ENCODE results near the gene BCAT1.
"Not testable (repeated sequence)": the region's sequence is repeated elsewhere in the genome, so short reads cannot be mapped to it uniquely, and the experiment has no call there.

- not testable (repeated sequence) for TF ChIP-seq REST (IDR thresholded peaks at IDR 0.05; ENCODE audit: low read depth); POLR2AphosphoS5 (IDR thresholded peaks at IDR 0.05; ENCODE audit: low read depth, low read length); TCF7L2 (IDR thresholded peaks at IDR 0.05; ENCODE audit: borderline replicate concordance, extremely low read depth, insufficient read depth, insufficient read length); EZH2 (IDR thresholded peaks at IDR 0.05); CEBPB (IDR thresholded peaks at IDR 0.05; ENCODE audit: low read depth); ZNF274 (IDR thresholded peaks at IDR 0.05; ENCODE audit: low read depth, low read length); RAD21 (IDR thresholded peaks at IDR 0.05; ENCODE audit: low read depth); YY1 (IDR thresholded peaks at IDR 0.05; ENCODE audit: extremely low read depth, insufficient replicate concordance, low read depth, low read length); MAX (IDR thresholded peaks at IDR 0.05)
- TF ChIP-seq, protein P1, sequence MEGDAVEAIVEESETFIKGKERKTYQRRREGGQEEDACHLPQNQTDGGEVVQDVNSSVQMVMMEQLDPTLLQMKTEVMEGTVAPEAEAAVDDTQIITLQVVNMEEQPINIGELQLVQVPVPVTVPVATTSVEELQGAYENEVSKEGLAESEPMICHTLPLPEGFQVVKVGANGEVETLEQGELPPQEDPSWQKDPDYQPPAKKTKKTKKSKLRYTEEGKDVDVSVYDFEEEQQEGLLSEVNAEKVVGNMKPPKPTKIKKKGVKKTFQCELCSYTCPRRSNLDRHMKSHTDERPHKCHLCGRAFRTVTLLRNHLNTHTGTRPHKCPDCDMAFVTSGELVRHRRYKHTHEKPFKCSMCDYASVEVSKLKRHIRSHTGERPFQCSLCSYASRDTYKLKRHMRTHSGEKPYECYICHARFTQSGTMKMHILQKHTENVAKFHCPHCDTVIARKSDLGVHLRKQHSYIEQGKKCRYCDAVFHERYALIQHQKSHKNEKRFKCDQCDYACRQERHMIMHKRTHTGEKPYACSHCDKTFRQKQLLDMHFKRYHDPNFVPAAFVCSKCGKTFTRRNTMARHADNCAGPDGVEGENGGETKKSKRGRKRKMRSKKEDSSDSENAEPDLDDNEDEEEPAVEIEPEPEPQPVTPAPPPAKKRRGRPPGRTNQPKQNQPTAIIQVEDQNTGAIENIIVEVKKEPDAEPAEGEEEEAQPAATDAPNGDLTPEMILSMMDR (IDR thresholded peaks at IDR 0.05 in 2 of 3, conservative IDR thresholded peaks at IDR 0.05 in 1 of 3; ENCODE audit: borderline replicate concordance in 1 of 3, insufficient read depth in 1 of 3, low read depth in 2 of 3, low read length in 2 of 3): not testable (repeated sequence)
- TF ChIP-seq, protein P2, sequence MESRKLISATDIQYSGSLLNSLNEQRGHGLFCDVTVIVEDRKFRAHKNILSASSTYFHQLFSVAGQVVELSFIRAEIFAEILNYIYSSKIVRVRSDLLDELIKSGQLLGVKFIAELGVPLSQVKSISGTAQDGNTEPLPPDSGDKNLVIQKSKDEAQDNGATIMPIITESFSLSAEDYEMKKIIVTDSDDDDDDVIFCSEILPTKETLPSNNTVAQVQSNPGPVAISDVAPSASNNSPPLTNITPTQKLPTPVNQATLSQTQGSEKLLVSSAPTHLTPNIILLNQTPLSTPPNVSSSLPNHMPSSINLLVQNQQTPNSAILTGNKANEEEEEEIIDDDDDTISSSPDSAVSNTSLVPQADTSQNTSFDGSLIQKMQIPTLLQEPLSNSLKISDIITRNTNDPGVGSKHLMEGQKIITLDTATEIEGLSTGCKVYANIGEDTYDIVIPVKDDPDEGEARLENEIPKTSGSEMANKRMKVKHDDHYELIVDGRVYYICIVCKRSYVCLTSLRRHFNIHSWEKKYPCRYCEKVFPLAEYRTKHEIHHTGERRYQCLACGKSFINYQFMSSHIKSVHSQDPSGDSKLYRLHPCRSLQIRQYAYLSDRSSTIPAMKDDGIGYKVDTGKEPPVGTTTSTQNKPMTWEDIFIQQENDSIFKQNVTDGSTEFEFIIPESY (IDR thresholded peaks at IDR 0.05; ENCODE audit: extremely low read depth, insufficient replicate concordance, low read length): not testable (repeated sequence)
Measured at GRCh38 chr12:24910192-24910591, 38.7 kb downstream of the BCAT1 start.

Measured in HCT116 (cell line).